HCEC 1CT (cell line): ENCODE results near the gene NAT10.

Experiments
- DNase-seq: peaks from one replicate; pipeline ENCODE4 v3.0.0-alpha.2; 2017

Gene NAT10

GRCh38 chr11:34150494-34151151, 45.2 kb downstream of the NAT10 start:
- DNase-seq: no peak

DNA sequence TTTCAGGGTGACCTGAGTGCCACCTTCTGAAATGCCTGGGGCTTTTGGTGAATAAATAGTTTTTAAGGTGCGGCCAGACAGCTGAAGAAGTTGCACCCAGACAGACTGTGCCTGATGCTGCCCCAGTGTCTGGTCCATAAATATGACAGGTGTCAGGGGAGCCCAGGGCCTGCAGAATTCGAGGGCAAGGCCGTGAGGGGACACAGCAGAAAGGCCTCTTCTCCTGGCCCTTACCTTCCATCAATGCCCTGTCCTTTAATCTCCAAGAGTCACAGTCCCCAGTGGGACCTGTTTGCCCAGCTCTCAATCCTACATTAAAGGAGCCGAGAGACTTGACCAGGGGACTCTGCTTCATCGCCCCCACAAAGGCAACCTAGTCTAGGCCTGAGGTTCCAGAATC, 45.7 kb downstream of the NAT10 start:
- DNase-seq: no peak

DNA sequence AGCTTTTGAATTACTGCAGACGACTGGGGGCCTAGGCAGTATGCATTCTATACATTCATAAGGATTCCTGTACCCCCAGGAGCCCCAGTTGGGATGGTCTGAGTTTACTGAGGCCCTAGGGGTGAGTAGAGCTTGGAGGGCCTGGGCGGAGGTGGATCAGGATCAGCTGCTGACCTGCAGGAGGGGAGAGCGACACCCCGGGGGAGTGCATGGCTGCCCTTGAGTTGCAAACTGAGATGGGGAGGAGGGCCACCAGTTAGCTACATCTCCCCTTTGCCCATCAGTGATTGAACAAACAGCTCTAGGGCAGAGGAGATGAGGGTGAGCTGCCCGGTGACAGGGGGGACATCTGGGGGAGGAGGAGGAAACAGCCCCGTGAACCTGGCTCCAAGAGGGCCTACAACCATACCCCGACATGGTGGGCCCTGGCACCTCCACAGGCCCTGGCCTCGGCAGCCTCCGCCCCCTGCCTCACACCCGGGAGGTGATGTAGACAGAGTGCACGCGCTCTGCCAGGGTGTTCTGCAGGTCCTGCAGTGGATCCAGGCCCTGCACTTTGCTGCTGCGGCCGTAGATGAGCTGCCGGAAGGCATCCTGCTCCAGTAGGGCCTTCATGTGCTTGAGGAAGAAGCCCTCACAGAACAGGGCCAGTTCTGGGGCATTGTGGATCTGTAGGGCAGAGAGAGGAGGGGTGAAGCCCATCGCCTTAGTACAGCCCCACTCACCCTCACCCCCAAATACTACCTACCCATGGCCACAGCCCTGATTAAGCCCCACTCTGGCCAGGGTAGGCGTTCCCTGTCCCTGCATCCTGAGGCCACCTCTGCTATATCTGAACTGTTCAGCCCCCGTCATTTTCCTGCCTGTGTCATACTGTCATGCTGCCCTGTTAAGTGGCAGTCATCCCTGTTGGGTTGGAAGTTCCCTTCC, 46.8 kb downstream of the NAT10 start:
- DNase-seq: no peak

DNA sequence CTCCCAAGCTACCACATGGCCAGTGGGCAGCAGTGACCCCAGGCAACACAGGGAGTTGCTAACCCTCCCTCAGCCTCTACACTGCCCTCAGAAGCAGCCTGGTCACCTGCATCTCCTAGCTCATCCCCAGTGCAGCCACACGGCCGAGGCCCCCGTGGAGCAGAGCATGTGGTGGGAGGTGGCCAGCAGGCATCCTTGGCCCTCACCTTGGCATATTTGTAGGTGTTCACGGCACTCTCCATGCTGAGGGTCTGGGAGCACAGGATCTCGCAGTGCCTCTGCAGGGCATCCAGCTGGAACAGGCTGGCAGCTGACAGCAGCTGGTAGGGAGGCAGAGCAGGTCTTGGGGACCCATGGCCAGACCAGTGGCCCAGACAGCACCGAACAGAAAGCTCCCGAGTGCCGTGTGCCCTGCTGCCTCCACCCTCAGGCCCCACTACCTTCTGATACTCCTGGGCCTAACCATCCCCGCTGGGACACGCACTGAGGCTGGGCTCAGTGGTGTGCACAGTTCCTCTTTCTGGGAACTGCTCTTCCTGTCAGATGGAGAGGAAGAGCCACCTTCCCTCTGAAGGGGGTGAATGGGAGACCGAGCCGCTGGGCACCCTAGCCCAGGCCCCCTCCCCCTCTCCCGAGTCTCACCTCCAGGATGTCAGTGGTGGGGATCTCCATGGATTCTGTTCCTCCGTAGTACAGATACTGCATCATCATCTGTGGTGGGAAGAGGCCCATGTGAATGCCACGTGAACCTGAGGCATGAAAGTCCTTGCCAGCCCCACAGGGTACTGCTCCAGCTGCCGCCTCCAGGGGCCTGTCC, 48.8 kb downstream of the NAT10 start:
- no peak for DNase-seq

DNA sequence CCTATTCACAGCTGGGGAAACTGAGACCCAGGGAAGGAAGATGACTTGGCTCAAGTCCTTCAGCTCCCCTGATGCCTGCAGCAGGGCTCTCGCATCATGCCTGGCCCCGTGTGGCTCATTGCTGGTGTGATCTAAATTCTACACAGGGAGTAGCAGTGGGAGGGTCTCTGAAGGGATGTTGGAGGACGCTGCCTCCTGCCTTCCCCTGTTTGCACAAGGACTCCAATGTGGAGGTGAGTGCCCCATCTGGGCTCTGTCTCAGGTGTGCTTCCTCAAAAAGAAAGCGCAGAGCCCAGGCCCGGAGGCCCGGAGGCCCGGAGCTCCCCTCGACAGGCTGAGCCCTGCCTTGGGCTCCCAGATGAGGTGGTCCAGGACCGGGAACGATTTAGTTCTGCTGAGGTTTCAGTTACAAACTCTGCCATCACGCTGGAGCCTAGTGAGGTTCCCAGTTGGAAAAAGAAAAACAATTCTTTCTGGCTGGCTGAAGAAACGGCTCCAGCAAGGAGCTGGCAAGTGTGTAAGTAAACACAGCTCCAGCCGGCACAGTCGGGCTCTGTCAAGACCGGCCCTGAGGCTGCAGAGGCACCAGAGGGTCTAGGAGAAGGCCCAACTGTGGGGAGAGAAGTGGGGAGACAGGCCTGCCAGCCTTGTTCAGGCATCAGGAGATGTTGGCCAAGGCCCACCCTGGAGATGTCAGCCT, 49.8 kb downstream of the NAT10 start:
- DNase-seq: no peak

DNA sequence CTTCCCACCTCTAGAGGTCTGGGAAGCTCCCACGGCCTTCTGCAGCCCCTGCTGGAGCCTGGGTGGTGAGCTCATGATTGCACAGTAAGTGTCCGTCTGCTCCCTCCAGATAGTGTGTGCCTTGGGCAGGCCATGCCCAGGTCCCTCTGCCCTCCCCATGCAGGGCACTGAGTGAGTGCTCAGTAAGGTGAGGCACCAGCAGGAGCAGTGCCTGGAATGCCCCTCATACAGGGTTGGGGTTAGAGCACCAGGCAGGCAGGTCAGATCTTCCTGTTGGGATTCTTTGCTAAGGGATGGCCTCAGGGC, 50.3 kb downstream of the NAT10 start:
- DNase-seq: no peak

- DNase-seq: no peak
Observed at GRCh38 chr11:34157163-34157562, 51.7 kb downstream of the NAT10 start.

GRCh38 chr11:34158661-34159060, 53.2 kb downstream of the NAT10 start:
- no peak for DNase-seq

GRCh38 chr11:34160049-34160721, 54.8 kb downstream of the NAT10 start:
- DNase-seq: no peak

GRCh38 chr11:34160791-34161190, 55.4 kb downstream of the NAT10 start:
- no peak for DNase-seq

DNA sequence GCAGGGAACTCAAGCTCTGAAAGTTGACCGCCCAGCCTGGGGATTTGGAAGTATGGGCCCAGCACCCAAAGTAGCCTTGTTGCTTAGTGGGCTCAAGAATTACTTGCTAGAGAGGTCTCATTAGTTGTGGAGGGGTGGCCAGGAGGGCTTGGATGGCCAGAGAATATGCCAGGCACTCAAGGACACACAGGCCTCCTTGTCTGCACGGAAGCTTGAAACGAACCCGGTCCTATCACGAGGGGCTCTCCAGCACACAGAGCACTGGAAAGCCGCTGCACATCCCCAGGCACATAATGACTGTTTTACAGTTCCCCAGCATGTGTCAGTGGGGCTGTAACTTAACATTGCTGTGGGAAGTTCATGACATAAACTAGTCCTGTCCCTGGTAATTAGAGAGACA, 55.9 kb downstream of the NAT10 start:
- no peak for DNase-seq

- DNase-seq: no peak
Observed at GRCh38 chr11:34161812-34162492, 56.5 kb downstream of the NAT10 start.

DNA sequence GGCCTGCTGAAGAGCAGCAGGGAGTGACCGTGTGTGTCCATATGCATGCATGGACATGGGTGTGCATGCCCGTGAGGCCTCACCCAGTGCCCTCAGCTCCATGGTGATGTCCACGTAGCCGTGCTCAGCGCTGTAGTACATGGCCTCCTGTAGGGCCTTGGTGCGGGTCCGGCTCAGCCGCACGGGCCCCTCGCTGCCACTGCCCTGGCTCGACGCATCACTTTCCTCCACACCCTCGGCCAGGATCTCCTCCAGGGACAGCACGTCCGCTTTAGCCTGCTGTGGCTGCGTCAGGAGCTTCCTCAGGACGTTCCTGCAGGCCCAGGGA, 57.0 kb downstream of the NAT10 start:
- DNase-seq: no peak

- no peak for DNase-seq
Observed at GRCh38 chr11:34162856-34163255, 57.4 kb downstream of the NAT10 start.

- no peak for DNase-seq
Observed at GRCh38 chr11:34165121-34165520, 59.7 kb downstream of the NAT10 start.

DNA sequence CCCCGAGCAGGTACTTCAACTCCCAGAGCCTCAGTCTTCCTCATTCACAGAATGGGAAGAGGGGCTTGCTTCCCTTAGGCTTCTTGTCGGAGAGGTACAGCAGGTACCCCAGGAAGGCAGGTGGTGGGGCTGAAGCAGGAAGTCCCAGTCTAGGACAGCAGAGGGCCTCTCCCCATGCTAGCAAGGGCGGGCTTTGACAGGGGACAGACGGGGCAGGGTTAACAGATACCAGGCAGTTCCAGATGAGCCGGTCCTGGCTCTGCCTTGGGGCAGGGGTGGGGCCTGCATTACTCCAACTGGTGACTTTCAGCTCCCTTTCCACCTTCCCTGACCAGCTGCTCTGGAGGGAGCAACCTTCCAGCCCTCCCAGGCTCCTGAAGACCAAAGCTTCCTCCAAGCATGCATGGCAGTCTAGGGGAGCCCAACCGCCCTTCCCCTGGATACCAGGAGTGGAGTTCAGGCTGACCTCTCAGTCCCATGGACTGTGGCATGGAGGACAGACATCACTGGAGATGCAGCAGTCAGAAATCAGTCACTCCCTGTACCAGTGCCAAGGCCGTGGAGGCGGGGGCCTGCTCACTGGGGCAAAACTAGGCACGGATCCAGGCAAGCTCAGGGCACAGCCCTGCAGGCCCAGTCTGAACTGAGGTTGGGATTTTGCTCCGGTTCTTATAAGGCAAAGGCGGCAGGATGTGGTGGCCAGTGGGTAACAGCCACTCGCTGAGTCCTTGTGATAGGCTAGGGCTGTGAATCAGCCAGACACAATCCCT, 60.5 kb downstream of the NAT10 start:
- no peak for DNase-seq

DNA sequence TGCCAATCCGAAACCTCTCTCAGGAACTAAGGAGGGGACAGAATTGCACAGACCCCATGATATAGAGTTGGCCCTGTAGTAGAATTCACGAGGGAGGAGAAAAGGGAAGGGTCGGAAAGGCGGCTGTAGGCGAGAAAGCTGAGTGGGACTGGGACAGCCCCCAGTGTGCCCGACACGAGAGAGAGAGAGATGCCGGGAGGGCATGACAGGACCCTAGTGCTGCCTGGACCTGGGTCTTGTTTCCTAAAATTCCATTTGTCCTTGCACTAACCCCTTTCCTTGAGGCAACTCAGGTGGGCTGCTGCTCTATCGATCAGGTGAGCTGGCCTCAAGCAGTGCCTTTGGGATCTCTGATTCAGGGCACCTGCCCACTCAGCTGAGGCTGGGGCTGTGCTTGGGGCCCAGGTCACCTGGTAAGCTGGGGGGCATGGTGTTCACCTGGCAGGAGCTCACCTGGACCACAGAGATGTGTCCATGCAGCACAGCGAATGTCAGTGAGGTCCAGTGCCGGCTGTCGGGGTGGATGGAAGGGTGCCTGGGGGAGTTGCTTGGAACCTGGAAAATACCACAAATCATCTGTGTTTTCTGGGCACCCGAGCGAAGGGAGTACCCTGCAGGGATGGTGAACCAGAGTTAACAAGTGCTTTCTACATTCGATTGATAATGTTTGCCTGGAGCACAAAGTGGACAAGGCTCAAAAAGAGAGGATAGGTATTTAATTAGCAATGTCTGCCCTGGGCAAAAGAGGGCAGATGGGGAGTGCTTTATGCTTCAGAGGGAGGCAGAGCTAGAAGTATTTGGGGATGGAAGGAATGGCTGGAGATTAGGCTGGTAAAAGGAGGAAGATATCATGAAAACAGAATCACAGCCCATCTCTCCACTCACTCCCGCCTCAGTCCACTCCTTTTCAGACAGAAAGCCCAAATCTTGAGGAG, 61.6 kb downstream of the NAT10 start:
- no peak for DNase-seq

GRCh38 chr11:34167961-34168360, 62.5 kb downstream of the NAT10 start:
- no peak for DNase-seq

GRCh38 chr11:34168642-34169420, 63.4 kb downstream of the NAT10 start:
- DNase-seq: no peak
